Testis (tissue), 3 donors: ENCODE results near the gene EXOC4. TPM values are rescaled to one million over a fixed set of nuclear protein-coding genes. Genes with fewer than 3 reads are reported as not detected.
A peak's percentile ranks its signal among the peaks of the same experiment; 100 is the strongest.

Source experiments
- DNase-seq: peaks from one replicate; pipeline ENCODE4 v3.0.0-alpha.2; 2019
- H3K27ac ChIP-seq, 2 donors: fragments of 200-600 bp; sonication (generic); one replicate each; pipeline ENCODE4 v1.5.1; 2019
- H3K27me3 ChIP-seq: fragments of 200-600 bp; sonication (generic); one replicate; pipeline ENCODE4 v1.5.1; 2019
- H3K36me3 ChIP-seq: fragments of 200-600 bp; sonication (generic); one replicate; pipeline ENCODE4 v1.5.1; 2017; ENCODE audit warnings: low read depth; ENCODE audit errors: missing control alignments
- H3K4me1 ChIP-seq: fragments of 200-600 bp; sonication (generic); one replicate; pipeline ENCODE4 v1.5.1; 2019
- H3K4me3 ChIP-seq, 2 donors: fragments of 200-600 bp; sonication (generic); one replicate each; pipeline ENCODE4 v1.5.1; 2017 to 2019
- H3K9me3 ChIP-seq: fragments of 200-600 bp; sonication (generic); one replicate; pipeline ENCODE4 v1.5.1; 2017
- CTCF ChIP-seq, 3 experiments: fragments of 450-650 bp in 2 of 3; fragments of 200-600 bp in 1 of 3; sonication (generic) in 1 of 3; IDR thresholded peaks; one replicate each; pipeline ENCODE4 v1.5.1; 2016 to 2019; ENCODE audit warnings: antibody characterized with exemption in 3 of 3, mild to moderate bottlenecking in 2 of 3, moderate library complexity in 1 of 3
- POLR2A ChIP-seq: fragments of 450-650 bp; IDR thresholded peaks from one replicate; pipeline ENCODE4 v1.6.1; 2017; ENCODE audit warnings: antibody characterized with exemption, mild to moderate bottlenecking, moderate library complexity
- WGBS, 2 donors: methylation state at CpG; one replicate each; pipeline ENCODE4 v1.1.5; 2018; 5-methylcytosine and 5-hydroxymethylcytosine counted together
- intact Hi-C: fragments of 100-400 bp; cut with DNase I; formaldehyde crosslinking; loops from one replicate; pipeline ENCODE4 v1.15.1; 2023; ENCODE audit warnings: low total_unique reads
- polyA plus RNA-seq: library from polyadenylated mRNA; stranded (reverse); fragments of 350-450 nt; fragmentation: Illumina TruSeq; extraction: RNeasy Lipid Tissue Mini Kit (QIAGEN cat#74804); gene quantifications from one replicate; pipeline ENCODE4 v1.2.3, GENCODE V29; 2014; ENCODE audit warnings: low read depth, low replicate concordance; ENCODE audit not compliant: insufficient read depth
- total RNA-seq, 2 donors: library from RNA; depleted of rRNA; stranded (reverse); fragments of >200 nt; gene quantifications; one replicate each; pipeline ENCODE4 v1.2.3, GENCODE V29; 2016

Gene EXOC4
- total and polyA plus RNA-seq, 3 donors from 2014 or later, result 47.4 to 169 (median 142) TPM

GRCh38 chr7:133237545-133237944 lies 15.3 kb upstream of the EXOC4 start:
- TF ChIP-seq CTCF (IDR thresholded peaks at IDR 0.05) (no peak), POLR2A (no peak)
- Histone ChIP-seq H3K4me3 (no peak overlapping the region), H3K27me3 (no peaks in the 10 kb centered on the region), H3K27ac (no peak overlapping the region), H3K4me1 (no peaks in the 10 kb centered on the region), H3K9me3 (no peaks in the 10 kb centered on the region), H3K36me3 (no peaks in the 10 kb centered on the region)
- WGBS, 2 donors, result 84 to 87% methylated on average over 3 of the region's 3 CpGs
- no peak for DNase-seq
- intact Hi-C loops, result no loop called here

GRCh38 chr7:133240302-133240701 lies 12.6 kb upstream of the EXOC4 start:
- WGBS, 2 donors, result 81 to 86% methylated on average over 3 of the region's 3 CpGs
- TF ChIP-seq POLR2A, result no peak
- no peak for TF ChIP-seq CTCF (IDR thresholded peaks at IDR 0.05)
- no peaks in the 10 kb centered on the region for H3K4me1 ChIP-seq

GRCh38 chr7:133246558-133246957 lies 6.3 kb upstream of the EXOC4 start:
- Histone ChIP-seq H3K27ac (no peak overlapping the region), H3K4me3 (no peak overlapping the region), H3K4me1 (no peaks in the 10 kb centered on the region), H3K9me3 (no peaks in the 10 kb centered on the region), H3K36me3 (no peaks in the 10 kb centered on the region), H3K27me3 (no peaks in the 10 kb centered on the region)
- DNase-seq, result no peak
- no peak for TF ChIP-seq CTCF (IDR thresholded peaks at IDR 0.05)
- intact Hi-C loops, result no loop called here
- WGBS, 2 donors, result 87 to 89% methylated on average over 2 of the region's 2 CpGs

More at GRCh38 chr7:133240302-133240701, 12.6 kb upstream of the EXOC4 start:
- H3K9me3 ChIP-seq, result no peaks in the 10 kb centered on the region
- no peak overlapping the region for H3K27ac ChIP-seq
- intact Hi-C loops, result no loop called here
- no peak overlapping the region for H3K4me3 ChIP-seq
- H3K36me3 ChIP-seq, result no peaks in the 10 kb centered on the region
- DNase-seq, result no peak
- no peaks in the 10 kb centered on the region for H3K27me3 ChIP-seq

GRCh38 chr7:133248901-133249300 lies 4.0 kb upstream of the EXOC4 start:
- no peaks in the 10 kb centered on the region for H3K27me3 ChIP-seq
- H3K27ac ChIP-seq, result no peak overlapping the region
- no peaks in the 10 kb centered on the region for H3K4me1 ChIP-seq
- H3K4me3 ChIP-seq, result no peak overlapping the region
- WGBS, 2 donors, result 79 to 80% methylated on average over 2 of the region's 2 CpGs
- H3K36me3 ChIP-seq, result no peaks in the 10 kb centered on the region
- no peak for TF ChIP-seq POLR2A
- no peak for TF ChIP-seq CTCF (IDR thresholded peaks at IDR 0.05)
- no peaks in the 10 kb centered on the region for H3K9me3 ChIP-seq
- intact Hi-C loops, result no loop called here
- no peak for DNase-seq

- 40 to 66% methylated on average over 3 of the region's 3 CpGs for WGBS, 2 donors
- Histone ChIP-seq H3K4me1 (no peaks in the 10 kb centered on the region), H3K4me3 (peak overlapping the region in 1 of 2 donors; percentile 97), H3K36me3 (no peaks in the 10 kb centered on the region), H3K27ac (no peak overlapping the region), H3K27me3 (no peaks in the 10 kb centered on the region), H3K9me3 (no peaks in the 10 kb centered on the region)
- intact Hi-C loops, result no loop called here
- no peak for DNase-seq
- TF ChIP-seq CTCF (IDR thresholded peaks at IDR 0.05), result no peak
Observed at GRCh38 chr7:133252506-133252857, 396 bp upstream of the EXOC4 start.
